CD14-positive monocyte (primary cell): Measurements from ENCODE around the gene TBC1D22A. TPM values are rescaled to one million over a fixed set of nuclear protein-coding genes. Genes with fewer than 3 reads are reported as not detected.
A peak's percentile ranks its signal among the peaks of the same experiment; 100 is the strongest.

Experiments used
- DNase-seq, 3 donors: peaks; one replicate each; pipeline ENCODE4 v3.0.0-alpha.2; 2011 to 2022
- H2AFZ ChIP-seq: 2 replicates; pipeline ENCODE4 v1.6.0; 2012; ENCODE audit warnings: mild to moderate bottlenecking, low read depth, low read length, inconsistent platforms; ENCODE audit not compliant: insufficient read depth, poor library complexity, severe bottlenecking
- H3K27ac ChIP-seq, 2 donors: 1 replicate in 1 of 2; 2 replicates in 1 of 2; pipeline ENCODE4 v1.5.1; 2012 to 2013; ENCODE audit warnings: low read length in 2 of 2, control low read depth in 1 of 2, inconsistent platforms in 1 of 2, low read depth in 1 of 2, mild to moderate bottlenecking in 1 of 2
- H3K27me3 ChIP-seq, 2 donors: one replicate each; pipeline versions ENCODE4 v1.6.0 to v1.6.1; 2011 to 2013; ENCODE audit warnings: low read length in 2 of 2; ENCODE audit not compliant: control insufficient read depth in 2 of 2, insufficient read depth in 2 of 2
- H3K36me3 ChIP-seq, 2 donors: replicated peaks in 1 of 2; 1 replicate in 1 of 2; 2 replicates in 1 of 2; pipeline versions ENCODE4 v1.5.1 to v1.6.1; 2012 to 2013; ENCODE audit warnings: low read length in 2 of 2, control low read depth in 1 of 2, inconsistent platforms in 1 of 2, mild to moderate bottlenecking in 1 of 2; ENCODE audit not compliant: insufficient read depth in 2 of 2, control insufficient read depth in 1 of 2
- H3K4me1 ChIP-seq, 2 donors: 1 replicate in 1 of 2; 2 replicates in 1 of 2; pipeline versions ENCODE4 v1.5.1 to v1.6.1; 2012 to 2013; ENCODE audit warnings: low read length in 2 of 2, control low read depth in 1 of 2, inconsistent platforms in 1 of 2, mild to moderate bottlenecking in 1 of 2, moderate library complexity in 1 of 2; ENCODE audit not compliant: insufficient read depth in 2 of 2, control insufficient read depth in 1 of 2
- H3K4me2 ChIP-seq: replicated peaks from 2 replicates; pipeline ENCODE3; 2012; ENCODE audit warnings: low read length, moderate library complexity, mild to moderate bottlenecking; ENCODE audit not compliant: poor library complexity, severe bottlenecking; ENCODE audit errors: extremely low read depth
- H3K4me3 ChIP-seq, 3 experiments: fragments of 200-600 bp in 1 of 3; sonication (generic) in 1 of 3; replicated peaks in 1 of 3; 1 replicate in 2 of 3; 2 replicates in 1 of 3; pipeline ENCODE4 v1.5.1; 2011 to 2013; ENCODE audit warnings: low read length in 3 of 3, mild to moderate bottlenecking in 3 of 3, control low read depth in 2 of 3, low read depth in 2 of 3, inconsistent platforms in 1 of 3, moderate library complexity in 1 of 3
- H3K79me2 ChIP-seq: 2 replicates; pipeline ENCODE4 v1.6.0; 2012; ENCODE audit warnings: mild to moderate bottlenecking, control low read depth, inconsistent platforms, low read length, moderate library complexity; ENCODE audit not compliant: insufficient read depth
- H3K9ac ChIP-seq: 2 replicates; pipeline ENCODE4 v1.6.0; 2017; ENCODE audit warnings: low read length, mild to moderate bottlenecking; ENCODE audit not compliant: insufficient read depth, poor library complexity, severe bottlenecking
- H3K9me3 ChIP-seq, 2 donors: replicated peaks in 1 of 2; 1 replicate in 1 of 2; 2 replicates in 1 of 2; pipeline versions ENCODE4 v1.5.1 to v1.6.1; 2012 to 2013; ENCODE audit warnings: low read length in 2 of 2, control low read depth in 1 of 2; ENCODE audit not compliant: control insufficient read depth in 1 of 2, insufficient read depth in 1 of 2
- H4K20me1 ChIP-seq: 2 replicates; pipeline ENCODE4 v1.6.0; 2012; ENCODE audit warnings: mild to moderate bottlenecking, low read length, control low read depth, moderate library complexity; ENCODE audit not compliant: insufficient read depth
- H3K27ac Mint-ChIP-seq, 7 donors: one replicate each; pipeline ENCODE4 v1.8.0; 2020; ENCODE audit warnings: mild to moderate bottlenecking in 7 of 7, mixed read lengths in 7 of 7, moderate library complexity in 6 of 7, inconsistent platforms in 2 of 7
- H3K27me3 Mint-ChIP-seq, 3 donors: one replicate each; pipeline ENCODE4 v1.8.0; 2021 to 2022; ENCODE audit warnings: low read depth in 3 of 3, mild to moderate bottlenecking in 3 of 3, mixed read lengths in 3 of 3, moderate library complexity in 3 of 3, inconsistent platforms in 1 of 3
- H3K36me3 Mint-ChIP-seq, 2 donors: one replicate each; pipeline ENCODE4 v1.8.0; 2020; ENCODE audit warnings: mixed read lengths in 2 of 2, inconsistent platforms in 1 of 2, mild to moderate bottlenecking in 1 of 2
- H3K4me1 Mint-ChIP-seq: one replicate; pipeline ENCODE4 v1.8.0; 2020; ENCODE audit warnings: mild to moderate bottlenecking, mixed read lengths
- H3K4me3 Mint-ChIP-seq, 2 donors: one replicate each; pipeline ENCODE4 v1.8.0; 2020; ENCODE audit warnings: mild to moderate bottlenecking in 2 of 2, mixed read lengths in 2 of 2, moderate library complexity in 1 of 2
- H3K9me3 Mint-ChIP-seq, 7 donors: one replicate each; pipeline ENCODE4 v1.8.0; 2020 to 2022; ENCODE audit warnings: mixed read lengths in 7 of 7, mild to moderate bottlenecking in 6 of 7, moderate library complexity in 6 of 7, inconsistent platforms in 2 of 7
- CTCF ChIP-seq: fragments of 200-600 bp; IDR thresholded peaks from one replicate; pipeline ENCODE4 v1.8.0; 2022; ENCODE audit warnings: antibody characterized with exemption, mild to moderate bottlenecking
- WGBS: methylation state at CpG from one replicate; pipeline ENCODE4 v1.1.5; 2013; ENCODE audit warnings: missing lambda C conversion rate; ENCODE audit not compliant: insufficient coverage; 5-methylcytosine and 5-hydroxymethylcytosine counted together
- intact Hi-C, 2 donors: fragments of 100-400 bp; cut with micrococcal nuclease; formaldehyde crosslinking; loops; one replicate each; pipeline versions ENCODE4 v1.15.0 to v1.15.1; 2023
- polyA plus RNA-seq, 3 donors: library from polyadenylated mRNA; depleted of rRNA in 1 of 3; unstranded in 2 of 3; stranded (reverse) in 1 of 3; fragments of 300-500 nt in 2 of 3; fragments of >200 nt in 1 of 3; fragmentation: Illumina TruSeq in 2 of 3; gene quantifications; 1 replicate in 2 of 3; 2 replicates in 1 of 3; pipeline ENCODE4 v1.2.3, GENCODE V29; 2012 to 2021

The TBC1D22A gene
- polyA plus RNA-seq, 3 donors = 25.9 to 36.2 (median 29.5) TPM

- H3K27ac Mint-ChIP-seq = peak overlapping the region in 4 of 7 donors; percentile 0 to 67 (median 16)
- DNase-seq = no peak
- Histone ChIP-seq H3K27me3 (no peaks in the 10 kb centered on the region), H3K27ac (no peak overlapping the region), H3K4me1 (no peaks in the 10 kb centered on the region), H3K9me3 (no peaks in the 10 kb centered on the region), H2AFZ (no peak overlapping the region), H3K4me3 (no peak overlapping the region), H3K36me3 (peaks cover 34 to 85% of the 10 kb centered on the region in 2 donors), H3K79me2 (no peaks in the 10 kb centered on the region), H3K4me2 (no peak overlapping the region), H4K20me1 (peaks cover 98% of the 10 kb centered on the region), H3K9ac (no peak overlapping the region)
- no peaks in the 10 kb centered on the region for H3K4me1 Mint-ChIP-seq
- H3K27me3 Mint-ChIP-seq = peaks cover 0 to 2% (median 0%) of the 10 kb centered on the region in 3 donors
- WGBS = 94% methylated on average over 16 of the region's 20 CpGs
- H3K36me3 Mint-ChIP-seq = peaks cover 30 to 56% of the 10 kb centered on the region in 2 donors
- peaks cover 0 to 11% (median 3%) of the 10 kb centered on the region in 7 donors for H3K9me3 Mint-ChIP-seq
- intact Hi-C loops = no loop called here
- no peak for TF ChIP-seq CTCF
- no peak overlapping the region for H3K4me3 Mint-ChIP-seq
Observed at GRCh38 chr22:47012589-47013370, 250.3 kb downstream of the TBC1D22A start.

GRCh38 chr22:47013861-47014635 is 251.6 kb downstream of the TBC1D22A start:
- no peak overlapping the region for H3K27ac Mint-ChIP-seq
- TF ChIP-seq CTCF = no peak

More at GRCh38 chr22:47013861-47014635, 251.6 kb downstream of the TBC1D22A start:
- Histone ChIP-seq H3K36me3 (peaks cover 31 to 77% of the 10 kb centered on the region in 2 donors), H3K27ac (no peak overlapping the region), H3K27me3 (no peaks in the 10 kb centered on the region), H3K4me3 (no peak overlapping the region), H3K9me3 (peaks cover 0 to 7% of the 10 kb centered on the region in 2 donors), H4K20me1 (peaks cover 100% of the 10 kb centered on the region), H3K79me2 (no peaks in the 10 kb centered on the region), H3K4me1 (no peaks in the 10 kb centered on the region), H2AFZ (no peak overlapping the region), H3K4me2 (no peak overlapping the region), H3K9ac (no peak overlapping the region)
- peaks cover 0 to 12% (median 6%) of the 10 kb centered on the region in 7 donors for H3K9me3 Mint-ChIP-seq
- intact Hi-C loops = no loop called here
- no peaks in the 10 kb centered on the region for H3K4me1 Mint-ChIP-seq
- WGBS = 92% methylated on average over 15 of the region's 23 CpGs
- no peak overlapping the region for H3K4me3 Mint-ChIP-seq
- peaks cover 32 to 62% of the 10 kb centered on the region in 2 donors for H3K36me3 Mint-ChIP-seq
- no peak for DNase-seq
- H3K27me3 Mint-ChIP-seq = peaks cover 0 to 2% (median 0%) of the 10 kb centered on the region in 3 donors
